Measurements from ENCODE around the gene MKI67.

Gene MKI67

DNA sequence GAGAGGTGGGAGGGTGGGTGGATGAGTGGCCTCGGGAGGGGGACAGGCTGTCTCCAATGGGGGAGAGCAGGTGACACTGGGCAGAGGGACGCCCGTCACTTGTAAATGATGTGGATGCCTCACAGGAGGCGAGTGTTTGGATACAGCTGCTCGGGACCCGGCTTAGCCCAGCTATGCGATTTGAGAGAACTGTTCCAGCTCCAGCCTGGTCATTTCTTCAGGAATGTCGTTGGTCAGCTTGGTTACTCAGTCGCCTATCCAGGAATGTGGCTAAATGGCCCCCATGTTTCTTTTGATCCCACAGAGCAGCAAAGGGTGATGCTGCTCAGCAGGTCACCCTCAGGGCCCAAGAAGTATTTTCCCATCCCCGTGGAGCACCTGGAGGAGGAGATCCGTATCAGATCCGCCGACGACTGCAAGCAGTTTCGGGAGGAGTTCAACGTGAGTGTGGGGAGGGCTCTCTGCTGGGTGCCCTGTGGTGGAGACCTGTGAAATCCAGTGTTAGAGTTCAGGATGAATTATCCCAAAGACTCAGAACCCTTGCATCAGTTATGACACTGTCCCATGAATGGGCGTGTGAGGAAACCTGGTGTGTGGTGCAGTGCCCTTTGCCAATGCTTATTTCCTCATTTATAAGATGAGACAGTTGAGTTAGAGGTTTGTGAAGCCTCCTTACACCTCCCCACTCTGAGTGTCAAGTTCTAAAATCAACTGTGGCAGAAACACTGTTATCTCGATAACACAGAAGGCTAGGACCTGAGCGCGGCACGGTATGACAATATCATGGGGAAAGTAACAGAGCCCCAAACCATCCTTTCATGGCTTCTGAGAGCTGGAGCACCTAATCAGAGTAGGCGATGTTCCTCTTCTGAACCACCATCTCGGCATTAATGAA lies 76.8 kb downstream of the MKI67 start:
- DNase-seq, result peak in 1 of 2 donors; percentile 49

DNA sequence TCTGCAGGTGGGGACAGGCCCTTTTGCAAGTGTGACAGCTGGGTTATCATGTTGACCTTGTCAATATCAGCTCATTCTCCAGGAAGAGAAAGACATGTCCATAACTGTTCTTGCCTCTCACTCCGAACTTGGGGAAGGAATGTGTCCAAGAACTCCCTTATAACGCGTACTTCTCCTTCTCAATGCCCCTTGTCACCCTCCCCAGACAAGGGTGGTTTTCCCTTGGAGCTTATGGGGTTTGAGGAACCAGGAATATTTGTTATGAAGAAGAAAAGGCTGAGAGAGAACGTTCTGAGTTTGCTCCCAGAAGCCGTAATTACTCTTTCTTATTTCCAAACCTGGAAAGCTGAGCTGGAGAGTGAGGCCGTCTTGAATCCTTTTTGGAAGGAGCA lies 77.4 kb downstream of the MKI67 start:
- DNase-seq, result no peak

DNA sequence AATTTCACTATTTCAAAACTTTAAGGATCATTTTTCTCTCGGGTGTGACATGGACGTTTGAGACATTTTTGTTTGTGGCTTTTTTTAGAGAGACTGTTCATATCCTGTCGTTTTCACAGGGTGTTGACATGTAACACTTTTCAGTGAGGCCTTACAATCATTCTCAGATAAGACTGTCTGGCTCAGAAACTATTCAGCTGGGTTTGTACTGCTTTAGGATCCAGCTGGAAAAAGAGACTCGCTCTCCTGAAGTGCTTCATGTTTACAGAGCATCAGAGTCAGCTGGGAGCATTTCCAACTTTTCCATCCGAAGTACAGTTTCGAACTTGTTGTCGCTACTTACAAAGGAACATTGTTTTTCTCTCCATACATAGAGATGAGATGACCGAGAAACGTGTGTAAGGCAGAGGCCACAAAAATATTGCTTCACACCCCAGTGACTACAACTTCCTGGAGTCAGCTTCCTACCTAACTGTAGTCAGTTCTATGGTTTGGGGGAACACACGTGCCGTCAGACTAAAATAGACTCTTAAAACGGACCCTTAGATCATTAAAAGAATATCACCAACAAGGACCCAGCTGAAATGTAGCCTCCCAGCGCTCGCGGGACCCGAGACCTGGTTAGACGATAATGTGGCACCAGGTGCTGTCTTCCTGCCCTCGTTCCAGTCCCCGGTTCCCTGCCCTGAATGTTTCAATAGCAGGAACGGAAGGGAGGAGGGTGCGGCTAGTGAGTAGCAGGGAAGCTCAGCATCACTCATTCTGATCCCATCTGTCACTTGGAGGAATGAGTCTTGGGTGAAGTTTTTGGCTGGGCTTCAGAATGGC lies 78.0 kb downstream of the MKI67 start:
- peak; percentile 55 to 61 for DNase-seq

DNA sequence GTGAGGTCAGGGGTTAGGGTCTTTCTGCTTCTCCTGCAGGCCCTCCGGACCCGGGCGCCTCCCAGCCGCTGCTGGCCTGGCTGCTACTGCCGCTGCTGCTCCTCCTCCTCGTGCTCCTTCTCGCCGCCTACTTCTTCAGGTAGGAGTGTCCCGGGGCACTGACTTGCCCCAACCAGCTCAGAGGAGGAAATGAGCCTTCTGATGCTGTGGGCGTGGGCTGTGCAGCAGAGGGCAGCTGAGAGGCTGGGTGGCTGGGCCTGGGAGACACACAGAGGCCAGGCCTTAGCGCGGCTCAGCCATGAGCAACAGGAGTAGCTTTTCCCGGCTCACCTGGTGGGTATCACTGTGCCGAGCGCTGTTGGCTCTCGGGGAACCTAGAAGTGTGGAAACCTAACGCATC lies 78.9 kb downstream of the MKI67 start:
- peak; percentile 88 to 91 for DNase-seq

DNA sequence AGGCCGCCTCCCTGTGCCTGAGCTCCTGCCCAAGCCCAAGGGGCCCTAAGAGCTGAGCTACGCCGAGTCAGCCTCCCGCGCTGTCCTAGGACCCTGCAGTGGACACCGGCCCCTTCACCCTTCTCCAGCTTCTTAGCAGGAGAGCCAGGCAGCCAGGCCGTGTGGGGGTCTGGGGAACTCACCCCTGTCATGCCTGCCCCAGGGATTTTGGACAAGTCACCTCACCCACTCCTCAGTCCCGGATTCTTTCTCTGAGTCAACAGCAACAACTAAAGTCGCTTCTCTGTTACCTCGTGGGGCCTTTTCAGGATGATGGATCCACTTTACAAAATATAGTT lies 79.3 kb downstream of the MKI67 start:
- DNase-seq, result no peak

All from CD4-positive, alpha-beta T cell treated with Interleukin-4 for 1 hour (primary cell).